SH-SY5Y (cell line): ENCODE measurements around the gene ITPRIP.

ENCODE experiments used
- GATA2 ChIP-seq: IDR thresholded peaks from 2 replicates; pipeline ENCODE4 v1.6.1; 2011; ENCODE audit warnings: mild to moderate bottlenecking, low read depth, low read length
- GATA3 ChIP-seq: IDR thresholded peaks from 2 replicates; pipeline ENCODE4 v1.6.1; 2011; ENCODE audit warnings: low read depth, mild to moderate bottlenecking, low read length, moderate library complexity

Gene ITPRIP

GRCh38 chr10:104349623-104350126 lies 11.4 kb upstream of the ITPRIP start:
- no peak for TF ChIP-seq GATA3
- TF ChIP-seq GATA2: no peak

DNA sequence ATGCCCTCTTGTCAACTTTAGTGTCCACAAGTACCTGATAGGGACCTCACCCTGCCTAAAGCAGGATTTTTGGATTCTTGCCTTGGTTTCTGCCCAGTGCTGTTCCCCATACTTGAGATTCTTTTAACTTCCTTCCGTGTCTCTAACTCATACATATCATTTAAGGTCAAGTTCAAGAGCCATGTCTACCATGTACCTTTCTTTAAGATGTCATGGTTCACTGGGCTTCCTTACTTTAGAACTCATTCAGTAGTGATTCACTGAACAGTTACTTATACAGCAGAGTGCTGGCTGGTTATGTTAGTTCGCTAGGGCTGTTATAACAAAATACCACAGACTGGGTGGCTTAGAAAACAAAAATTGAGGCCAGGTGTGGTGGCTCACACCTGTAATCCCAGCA lies 10.3 kb upstream of the ITPRIP start:
- no peak for TF ChIP-seq GATA2
- TF ChIP-seq GATA3: no peak

DNA sequence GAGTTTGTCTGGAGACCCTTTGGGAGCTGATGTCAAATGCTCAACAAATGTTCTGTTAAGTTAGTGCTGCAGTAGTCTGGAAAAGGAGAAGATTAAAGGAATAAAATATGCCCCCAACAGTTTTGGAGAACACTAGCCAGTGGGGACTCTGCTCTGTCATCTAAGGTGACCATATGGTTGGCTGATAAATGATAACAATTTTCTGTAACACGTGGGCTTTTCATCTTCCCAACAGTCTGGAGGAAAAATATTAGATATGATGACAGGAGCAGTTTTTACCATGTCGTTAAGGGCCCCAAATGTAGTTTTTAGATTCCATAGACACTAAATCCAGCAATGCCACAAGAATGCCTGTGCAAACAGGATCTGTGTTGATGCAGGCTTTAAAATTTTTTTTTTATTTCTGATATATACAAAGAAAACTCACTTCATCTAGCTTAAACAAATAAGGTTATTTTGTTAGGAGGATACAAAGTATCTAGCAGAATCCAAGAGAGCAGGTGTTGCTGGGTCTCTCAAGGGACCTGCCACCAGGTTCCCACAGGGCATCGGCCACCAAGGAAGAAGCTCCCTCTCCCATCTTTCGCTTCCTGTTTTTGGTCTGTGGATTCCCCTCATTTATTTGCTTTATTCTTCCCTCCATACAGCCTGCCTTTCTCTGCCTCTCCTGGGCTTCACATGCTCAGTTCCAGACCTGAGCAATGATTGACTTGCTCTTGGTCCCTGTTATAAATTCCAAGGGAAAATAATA lies 9.2 kb upstream of the ITPRIP start:
- TF ChIP-seq GATA3 (no peak), GATA2 (no peak)

DNA sequence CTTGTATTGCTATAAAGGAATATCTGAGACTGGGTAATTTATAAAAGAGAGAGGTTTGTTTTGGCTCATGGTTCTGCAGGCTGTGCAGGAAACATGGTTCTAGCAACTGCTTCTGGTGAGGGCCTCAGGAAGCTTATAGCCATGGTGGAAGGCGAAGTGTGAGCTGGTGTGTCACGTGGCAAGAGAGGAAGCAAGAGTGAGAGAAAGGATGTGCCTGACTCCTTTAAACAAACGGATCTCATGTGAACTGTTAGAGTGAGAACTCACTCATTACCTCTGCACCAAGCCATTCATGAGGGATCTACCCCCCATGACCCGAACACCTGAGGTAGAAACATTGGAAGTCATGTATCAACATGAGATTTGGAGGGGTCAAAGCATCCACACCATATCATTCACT lies 7.7 kb upstream of the ITPRIP start:
- TF ChIP-seq GATA3 (no peak), GATA2 (no peak)

DNA sequence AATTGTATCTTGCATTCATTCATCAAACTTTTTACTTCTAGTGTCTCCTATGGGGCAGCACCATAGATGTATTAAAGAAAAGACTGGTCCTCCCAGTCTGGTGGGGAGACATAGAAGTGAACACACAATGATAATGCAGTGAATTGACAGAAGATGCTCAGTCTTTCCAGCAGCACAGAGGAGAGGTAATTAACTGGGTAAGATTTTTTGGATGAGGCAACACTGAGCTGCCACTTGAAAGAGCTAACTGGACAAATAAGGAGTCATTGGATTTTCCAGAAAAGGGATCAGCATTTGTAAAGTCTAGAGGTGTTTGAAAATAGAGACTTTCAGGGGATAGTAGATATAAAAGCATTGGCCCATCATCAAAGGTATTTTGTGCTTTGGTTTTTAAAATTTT lies 7.2 kb upstream of the ITPRIP start:
- no peak for TF ChIP-seq GATA3
- no peak for TF ChIP-seq GATA2

DNA sequence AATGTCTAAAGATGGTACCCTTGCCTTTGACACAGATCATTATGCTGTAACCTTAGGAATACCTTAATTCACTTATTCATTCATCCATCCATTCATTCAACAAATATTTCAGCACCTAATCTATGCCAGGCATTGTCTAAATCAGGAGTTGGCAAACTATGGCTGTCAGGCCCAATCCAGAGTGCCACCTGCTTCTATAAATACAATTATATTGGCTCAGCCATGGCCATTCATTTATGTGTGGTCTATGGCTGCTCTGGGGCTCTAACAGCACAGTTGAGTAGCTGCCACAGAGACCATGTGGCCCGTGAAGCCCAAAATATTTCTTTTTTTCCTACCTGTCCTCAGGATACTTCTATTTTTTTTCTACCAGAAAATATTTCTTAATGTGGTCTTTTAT lies 6.0 kb upstream of the ITPRIP start:
- TF ChIP-seq GATA2 (no peak), GATA3 (no peak)

DNA sequence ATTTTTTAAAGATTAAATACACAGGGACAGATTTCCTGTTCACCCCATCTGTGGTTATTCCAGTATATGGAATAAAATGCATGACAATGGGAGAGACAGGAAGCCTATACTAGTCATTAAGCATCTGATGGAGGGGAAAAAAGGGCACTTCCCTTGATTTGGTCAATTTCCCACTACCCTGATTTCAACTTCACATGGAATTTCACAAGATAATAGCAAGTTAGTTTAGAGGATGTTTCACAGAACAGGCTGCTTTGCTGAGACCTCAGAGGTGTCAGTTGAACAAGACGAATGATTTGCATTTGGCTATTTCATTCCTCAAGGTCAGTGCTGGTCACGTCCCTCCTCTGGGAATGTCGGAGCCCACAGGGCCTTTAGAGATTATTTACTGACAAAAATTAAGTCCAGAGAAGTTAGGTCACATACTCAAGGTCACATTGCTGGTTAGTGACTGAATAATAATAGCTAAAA lies 4.7 kb upstream of the ITPRIP start:
- TF ChIP-seq GATA2: no peak
- TF ChIP-seq GATA3: no peak

DNA sequence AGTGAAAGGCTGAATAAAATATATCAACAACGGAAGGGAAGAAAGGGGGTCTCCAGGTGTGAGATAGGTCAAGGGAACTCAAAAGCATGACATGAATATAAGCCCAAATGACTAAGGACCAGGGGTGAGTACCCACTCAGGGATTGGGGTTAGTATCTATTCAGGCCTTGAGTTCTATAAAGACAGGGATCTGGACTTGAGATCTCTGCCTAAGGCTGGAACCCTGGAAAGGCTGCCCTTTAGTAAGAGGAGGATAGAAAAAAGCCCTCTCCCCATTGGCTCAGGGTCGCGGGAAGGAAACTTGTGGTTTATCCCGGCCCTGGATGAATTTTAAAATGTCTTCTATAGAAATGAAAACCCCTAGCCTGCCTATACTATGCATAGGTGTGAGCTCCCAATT lies 2.4 kb upstream of the ITPRIP start:
- no peak for TF ChIP-seq GATA2

GRCh38 chr10:104340111-104340526 lies 1.9 kb upstream of the ITPRIP start:
- TF ChIP-seq GATA3 (no peak), GATA2 (no peak)

DNA sequence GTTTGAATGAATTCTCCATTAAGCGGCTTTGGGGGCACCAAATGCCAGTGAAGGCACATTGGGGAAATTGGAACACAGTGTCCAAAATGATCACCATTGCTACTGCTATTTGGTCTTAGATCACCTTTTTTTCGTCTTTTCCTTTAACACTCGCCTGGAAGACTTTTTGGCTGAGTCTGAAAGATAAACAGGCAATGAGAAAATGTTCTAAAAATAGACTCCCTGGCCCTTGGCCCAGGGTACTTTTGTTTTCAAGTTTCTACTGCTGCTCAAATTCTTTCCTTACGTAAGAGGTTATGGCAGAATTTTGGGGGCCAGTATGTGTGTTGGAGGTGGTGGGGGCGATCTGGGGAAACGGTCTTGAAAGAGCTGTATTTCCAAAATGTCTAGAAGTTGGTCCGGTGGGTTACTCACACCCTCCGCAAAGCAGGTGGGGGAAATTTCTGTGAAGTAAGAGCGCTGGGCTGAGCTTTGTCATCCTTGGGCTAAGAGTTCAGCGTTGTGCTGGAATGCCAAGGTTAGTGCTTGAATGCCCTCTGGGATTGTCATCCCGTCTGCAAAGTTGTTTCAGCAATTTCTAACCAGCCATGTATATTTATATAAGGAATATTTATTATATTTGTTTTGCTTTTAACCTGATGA lies 1.3 kb upstream of the ITPRIP start:
- no peak for TF ChIP-seq GATA3
- TF ChIP-seq GATA2: no peak

GRCh38 chr10:104337521-104337984 lies 712 bp downstream of the ITPRIP start:
- TF ChIP-seq GATA2: no peak
- TF ChIP-seq GATA3: no peak

- no peak for TF ChIP-seq GATA3
- no peak for TF ChIP-seq GATA2
Observed at GRCh38 chr10:104336821-104337467, 1.3 kb downstream of the ITPRIP start.

- TF ChIP-seq GATA2 (no peak), GATA3 (no peak)
Observed at GRCh38 chr10:104334965-104335650, 3.2 kb downstream of the ITPRIP start.

DNA sequence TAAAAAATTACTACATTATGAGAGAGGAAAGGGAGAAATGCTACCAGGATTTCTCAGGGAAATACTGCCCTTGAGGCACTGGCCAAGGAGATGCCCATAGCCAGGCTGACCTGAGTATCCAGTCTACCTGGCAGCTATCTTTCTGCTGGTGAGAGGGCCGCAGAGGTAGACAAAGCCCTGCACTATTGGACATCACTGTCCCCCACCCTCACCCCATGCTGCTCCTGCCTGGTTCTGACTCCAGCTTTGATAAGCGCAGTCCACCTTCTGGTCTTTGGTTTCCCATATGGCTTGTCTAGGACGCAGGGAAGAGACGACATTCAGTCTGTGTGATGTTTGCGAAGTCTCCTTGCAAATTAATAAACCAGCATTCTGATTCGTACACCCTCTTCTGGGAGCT lies 3.7 kb downstream of the ITPRIP start:
- TF ChIP-seq GATA2 (no peak), GATA3 (no peak)

GRCh38 chr10:104333728-104334373 lies 4.4 kb downstream of the ITPRIP start:
- no peak for TF ChIP-seq GATA2
- TF ChIP-seq GATA3: no peak
